Measurements from ENCODE around the gene TRAP1. TPM values are rescaled to one million over a fixed set of nuclear protein-coding genes. Genes with fewer than 3 reads are reported as not detected.
"Not testable (repeated sequence)": the region's sequence is repeated elsewhere in the genome, so short reads cannot be mapped to it uniquely, and the experiment has no call there.

Gene TRAP1
- total RNA-seq, 2 experiments from 2014 or later = 366 to 377 TPM

GRCh38 chr16:3611146-3611975, 106.0 kb downstream of the TRAP1 start, which contains the start of gene SLX4:
SLX4 (minus strand) TSS chr16:3611606; CDS start chr16:3608964, 2,642 bp downstream.
- DNase-seq = peak; percentile 96
- no peaks in the 10 kb centered on the region for H3K9me3 Mint-ChIP-seq
- peak within 1 kb of the TSS; percentile 98 for H3K4me3 Mint-ChIP-seq
- peaks cover 18% of the 10 kb centered on the region for H3K36me3 Mint-ChIP-seq
- peaks cover 36% of the 10 kb centered on the region for H3K4me1 Mint-ChIP-seq
- no peaks in the 10 kb centered on the region for H3K27me3 Mint-ChIP-seq
- H3K27ac Mint-ChIP-seq = peak within 1 kb of the TSS; percentile 91

DNA sequence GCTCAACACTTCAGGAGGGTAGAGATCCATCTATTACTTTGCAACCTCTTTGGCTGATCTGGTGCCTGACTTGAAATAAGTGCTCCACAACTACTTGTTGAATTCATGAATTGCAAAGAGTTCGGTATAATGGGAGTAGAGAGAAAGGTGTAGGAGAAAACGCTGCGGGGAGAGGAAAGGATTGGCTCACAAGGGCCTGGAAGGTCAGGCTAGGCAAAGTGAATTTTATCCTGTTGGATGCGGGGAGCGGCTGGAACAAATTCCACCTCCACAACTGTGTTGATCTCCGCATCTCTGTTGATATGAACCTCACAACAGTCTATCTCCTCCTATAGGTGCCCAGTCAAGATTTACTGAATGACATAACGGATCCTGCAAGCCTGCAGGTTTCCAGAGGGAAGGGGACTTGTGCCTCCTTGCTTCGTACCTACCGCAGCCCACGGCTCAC, 106.6 kb downstream of the TRAP1 start:
- no peak for DNase-seq
- peaks cover 36% of the 10 kb centered on the region for H3K4me1 Mint-ChIP-seq
- no peaks in the 10 kb centered on the region for H3K9me3 Mint-ChIP-seq
- no peaks in the 10 kb centered on the region for H3K27me3 Mint-ChIP-seq
- H3K27ac Mint-ChIP-seq = peak overlapping the region; percentile 12
- H3K36me3 Mint-ChIP-seq = peaks cover 18% of the 10 kb centered on the region
- peak overlapping the region; percentile 98 for H3K4me3 Mint-ChIP-seq

GRCh38 chr16:3609895-3610697, 107.2 kb downstream of the TRAP1 start:
- Mint-ChIP-seq H3K27me3 (no peaks in the 10 kb centered on the region), H3K27ac (no peak overlapping the region), H3K4me3 (peak overlapping the region; percentile 98), H3K36me3 (peaks cover 18% of the 10 kb centered on the region), H3K4me1 (peaks cover 31% of the 10 kb centered on the region), H3K9me3 (no peaks in the 10 kb centered on the region)
- no peak for DNase-seq

DNA sequence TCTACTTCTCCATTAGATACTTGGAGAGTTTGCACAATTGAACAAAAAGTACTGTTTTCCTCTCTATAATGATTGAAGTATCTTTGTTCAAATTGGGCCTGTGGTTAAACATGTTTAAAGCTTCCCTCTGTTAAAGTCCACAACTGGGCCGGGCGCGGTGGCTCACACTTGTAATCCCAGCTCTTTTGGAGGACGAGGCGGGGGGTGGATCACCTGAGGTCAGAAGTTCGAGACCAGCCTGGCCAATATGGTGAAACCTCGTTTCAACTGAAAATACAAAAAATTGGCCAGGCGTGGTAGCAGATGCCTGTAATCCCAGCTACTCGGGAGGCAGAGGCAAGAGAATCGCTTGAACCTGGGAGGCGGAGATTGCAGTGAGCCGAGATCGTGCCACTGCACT, 108.3 kb downstream of the TRAP1 start:
- not testable (repeated sequence) for DNase-seq, H3K9me3 Mint-ChIP-seq, H3K27ac Mint-ChIP-seq, H3K27me3 Mint-ChIP-seq, H3K4me3 Mint-ChIP-seq
- peaks cover 12% of the 10 kb centered on the region for H3K36me3 Mint-ChIP-seq
- H3K4me1 Mint-ChIP-seq = peaks cover 22% of the 10 kb centered on the region

GRCh38 chr16:3608069-3608468, 109.3 kb downstream of the TRAP1 start:
- Mint-ChIP-seq H3K27ac (no peak overlapping the region), H3K4me1 (peaks cover 15% of the 10 kb centered on the region), H3K4me3 (no peak overlapping the region), H3K9me3 (no peaks in the 10 kb centered on the region), H3K27me3 (no peaks in the 10 kb centered on the region), H3K36me3 (peaks cover 11% of the 10 kb centered on the region)
- no peak for DNase-seq

Other genes with a start within 250 kb of the TRAP1 start
- not detected for gene C16orf90, start 222.0 kb downstream of the TRAP1 start, total RNA-seq
- gene CLUAP1, start 216.5 kb downstream of the TRAP1 start, total RNA-seq = 10 to 100 TPM in 1 of 2 experiments, 1 to 10 TPM in 1; 8.8 to 10.1 TPM
- 10 to 100 TPM; 12.3 to 12.5 TPM for gene NLRC3, start 140.1 kb downstream of the TRAP1 start, total RNA-seq
- 1 to 10 TPM; 9.1 to 9.3 TPM for gene SLX4, start 105.9 kb downstream of the TRAP1 start, total RNA-seq
- gene DNASE1, start 62.8 kb downstream of the TRAP1 start, total RNA-seq = 1 to 10 TPM; 4.6 to 5.8 TPM
- 10 to 100 TPM; 30.1 to 32.7 TPM for gene CREBBP, start 163.2 kb upstream of the TRAP1 start, total RNA-seq

Measured in activated naive CD8-positive, alpha-beta T cell treated with anti-CD3 and anti-CD28 coated beads for 36 hours (primary cell).